IMR-90 (cell line): ENCODE results near the gene PRSS53. TPM values are rescaled to one million over a fixed set of nuclear protein-coding genes. Genes with fewer than 3 reads are reported as not detected.

ENCODE experiments used
- ATAC-seq: fragments of 200-7000 bp; cut with Tn5 transposase; 2 replicates; pipeline ENCODE4 v1.9.1; 2020; ENCODE audit warnings: low read depth, mild to moderate bottlenecking, moderate library complexity
- BruUV-seq: library from RNA; stranded (reverse); fragments of 400-500 nt; replicated peaks from 2 replicates; lab custom pipeline; 2021; lab: Mats Ljungman, UMichigan
- CTCF ChIA-PET: fragments of 300-600 bp; formaldehyde crosslinking; extraction: SDS; loops from one replicate; lab custom pipeline; 2021; ENCODE audit warnings: antibody characterized with exemption; lab: Yijun Ruan, JAX
- POLR2A ChIA-PET: fragments of 300-600 bp; sonication (Branson Sonifier 250); formaldehyde crosslinking; loops from one replicate; lab custom pipeline; 2022; ENCODE audit warnings: antibody characterized with exemption; ENCODE audit not compliant: unreplicated experiment; lab: Charles Lee
- DNase-seq: peaks from one replicate; pipeline ENCODE4 v3.0.0; 2013
- H2AFZ ChIP-seq: replicated peaks from 2 replicates; pipeline ENCODE3; 2013; ENCODE audit warnings: low read length, mild to moderate bottlenecking; ENCODE audit not compliant: poor library complexity
- H2AK5ac ChIP-seq: 2 replicates; pipeline ENCODE4 v1.6.1; 2013; ENCODE audit warnings: low read depth, low read length, inconsistent platforms
- H2AK9ac ChIP-seq: replicated peaks from 2 replicates; pipeline ENCODE3; 2013; ENCODE audit warnings: mild to moderate bottlenecking, low read depth, low read length, moderate library complexity; ENCODE audit not compliant: poor library complexity
- H2BK120ac ChIP-seq: 2 replicates; pipeline ENCODE4 v1.6.1; 2013; ENCODE audit warnings: low read depth, low read length, inconsistent platforms
- H2BK15ac ChIP-seq: 3 replicates; pipeline ENCODE4 v1.6.1; 2013; ENCODE audit warnings: low read depth, low read length, inconsistent platforms
- H2BK20ac ChIP-seq: 2 replicates; pipeline ENCODE4 v1.6.1; 2013; ENCODE audit warnings: low read depth, mild to moderate bottlenecking, inconsistent platforms, low read length, moderate library complexity
- H2BK5ac ChIP-seq: 2 replicates; pipeline ENCODE4 v1.6.1; 2013; ENCODE audit warnings: mild to moderate bottlenecking, low read depth, low read length, inconsistent platforms; ENCODE audit not compliant: poor library complexity, severe bottlenecking
- H3K14ac ChIP-seq: replicated peaks from 2 replicates; pipeline ENCODE4 v1.6.1; 2013; ENCODE audit warnings: low read depth, low read length, inconsistent platforms
- H3K18ac ChIP-seq: 2 replicates; pipeline ENCODE4 v1.6.1; 2013; ENCODE audit warnings: low read depth, low read length, control low read depth
- H3K23ac ChIP-seq: 2 replicates; pipeline ENCODE4 v1.6.1; 2013; ENCODE audit warnings: low read depth, low read length, inconsistent platforms
- H3K27ac ChIP-seq: 2 replicates; pipeline ENCODE4 v1.5.1; 2013; ENCODE audit warnings: mild to moderate bottlenecking, control low read depth, low read length; ENCODE audit not compliant: insufficient read depth
- H3K27me3 ChIP-seq: 2 replicates; pipeline ENCODE4 v1.6.1; 2013; ENCODE audit warnings: low read length; ENCODE audit not compliant: control insufficient read depth, insufficient read depth
- H3K36me3 ChIP-seq: 2 replicates; pipeline ENCODE4 v1.6.1; 2013; ENCODE audit warnings: low read length, mixed read lengths; ENCODE audit not compliant: control insufficient read depth, insufficient read depth
- H3K4ac ChIP-seq: 2 replicates; pipeline ENCODE4 v1.6.1; 2013; ENCODE audit warnings: low read depth, low read length, inconsistent platforms
- H3K4me1 ChIP-seq: 2 replicates; pipeline ENCODE4 v1.6.1; 2013; ENCODE audit warnings: low read length, mixed read lengths; ENCODE audit not compliant: control insufficient read depth, insufficient read depth
- H3K4me2 ChIP-seq: 2 replicates; pipeline ENCODE4 v1.6.1; 2013; ENCODE audit warnings: low read depth, mild to moderate bottlenecking, control low read depth, low read length, moderate library complexity
- H3K4me3 ChIP-seq: 2 replicates; pipeline ENCODE4 v1.5.1; 2013; ENCODE audit warnings: low read depth, mild to moderate bottlenecking, control low read depth, low read length, moderate library complexity; ENCODE audit not compliant: insufficient read depth
- H3K56ac ChIP-seq: 2 replicates; pipeline ENCODE4 v1.6.1; 2013; ENCODE audit warnings: low read length, inconsistent platforms; ENCODE audit not compliant: insufficient read depth; ENCODE audit errors: extremely low read depth
- H3K79me1 ChIP-seq, 2 experiments: 2 replicates each; pipeline ENCODE4 v1.6.1; 2013; ENCODE audit warnings: low read length in 2 of 2, inconsistent platforms in 1 of 2, low read depth in 1 of 2
- H3K9ac ChIP-seq: 2 replicates; pipeline ENCODE4 v1.6.1; 2013; ENCODE audit warnings: low read depth, low read length, control low read depth
- H3K9me1 ChIP-seq: 2 replicates; pipeline ENCODE4 v1.6.1; 2013; ENCODE audit warnings: low read length, inconsistent platforms; ENCODE audit not compliant: insufficient read depth
- H3K9me3 ChIP-seq: 2 replicates; pipeline ENCODE4 v1.6.1; 2013; ENCODE audit warnings: low read length; ENCODE audit not compliant: control insufficient read depth, insufficient read depth
- H4K20me1 ChIP-seq: 2 replicates; pipeline ENCODE4 v1.6.1; 2013; ENCODE audit warnings: low read length, inconsistent platforms; ENCODE audit not compliant: insufficient read depth
- H4K5ac ChIP-seq: 2 replicates; pipeline ENCODE4 v1.6.1; 2013; ENCODE audit warnings: mild to moderate bottlenecking, low read depth, low read length, control low read depth
- H4K8ac ChIP-seq, 2 experiments: 2 replicates each; pipeline ENCODE4 v1.6.1; 2013; ENCODE audit warnings: low read depth in 2 of 2, low read length in 2 of 2, control low read depth in 1 of 2, inconsistent platforms in 1 of 2
- H4K91ac ChIP-seq: 2 replicates; pipeline ENCODE4 v1.6.1; 2013; ENCODE audit warnings: low read depth, low read length, inconsistent platforms; ENCODE audit not compliant: insufficient read depth
- BHLHE40 ChIP-seq: fragments of 150-350 bp; IDR thresholded peaks from 2 replicates; pipeline ENCODE4 v1.6.1; 2016; ENCODE audit warnings: mild to moderate bottlenecking, low read depth, low read length
- CEBPB ChIP-seq: IDR thresholded peaks from 2 replicates; pipeline ENCODE4 v1.6.1; 2012; ENCODE audit warnings: low read depth, low read length, improper control_type of control experiment
- MAZ ChIP-seq: IDR thresholded peaks from 2 replicates; pipeline ENCODE4 v1.6.1; 2012; ENCODE audit warnings: low read depth, mild to moderate bottlenecking, low read length, improper control_type of control experiment, moderate library complexity, borderline replicate concordance
- NFE2L2 ChIP-seq: fragments of 150-350 bp; IDR thresholded peaks from 2 replicates; pipeline ENCODE4 v1.6.1; 2016; ENCODE audit warnings: low read depth, mild to moderate bottlenecking, low read length
- POLR2A ChIP-seq: IDR thresholded peaks from 2 replicates; pipeline ENCODE4 v1.6.1; 2012; ENCODE audit warnings: mild to moderate bottlenecking, low read depth, low read length
- WGBS, 2 experiments: methylation state at CpG; one replicate each; pipeline versions ENCODE4 v1.1.5 to v1.1.7; 2013; ENCODE audit warnings: missing lambda C conversion rate in 2 of 2; ENCODE audit not compliant: insufficient read length in 1 of 2; ENCODE audit errors: extremely low coverage in 2 of 2; 5-methylcytosine and 5-hydroxymethylcytosine counted together
- dilution Hi-C: fragments of 300-500 bp; cut with HindIII; formaldehyde crosslinking; loops from one replicate; pipeline ENCODE4 v1.14.3; 2018; ENCODE audit warnings: low sequenced_read_pairs; ENCODE audit not compliant: unreplicated experiment
- in situ Hi-C: fragments of 300-500 bp; cut with MboI; formaldehyde crosslinking; loops from 3 replicates; pipeline ENCODE4 v1.14.3; 2019; ENCODE audit warnings: low sequenced_read_pairs, inconsistent platforms, mixed read lengths
- intact Hi-C: fragments of 100-400 bp; cut with micrococcal nuclease; formaldehyde crosslinking; loops from 2 replicates; pipeline ENCODE4 v1.10.0; 2022
- polyA plus RNA-seq, 3 experiments: library from polyadenylated mRNA; depleted of rRNA; stranded (reverse); fragments of >200 nt; gene quantifications; 2 replicates each; pipeline ENCODE4 v1.2.3, GENCODE V29; 2012; ENCODE audit warnings: low replicate concordance in 1 of 3
- total RNA-seq: library from RNA; depleted of rRNA; stranded (reverse); fragments of >200 nt; gene quantifications from 2 replicates; pipeline ENCODE4 v1.2.3, GENCODE V29; 2012

The PRSS53 gene
- total and polyA plus RNA-seq, 2 of the 4 experiments (the other 2 are of a cell fraction) = 0.72 to 5.9 TPM

GRCh38 chr16:31086629-31086906 lies 2.2 kb downstream of the PRSS53 start:
- BruUV-seq = no TSS peak
- Histone ChIP-seq H3K36me3 (peaks cover 59% of the 10 kb centered on the region), H3K4me2 (no peak overlapping the region), H4K91ac (no peak overlapping the region), H3K4me3 (no peak overlapping the region), H3K27ac (no peak overlapping the region), H2BK15ac (no peak overlapping the region), H3K14ac (no peak overlapping the region), H3K4me1 (no peaks in the 10 kb centered on the region; the same call in 1 of the 2 replicates), H3K18ac (no peak overlapping the region), H2AK5ac (no peak overlapping the region), H3K56ac (no peak overlapping the region), H4K20me1 (peaks cover 15% of the 10 kb centered on the region), H3K9me1 (peaks cover 5% of the 10 kb centered on the region), H3K79me1 (peaks cover 20 to 57% of the 10 kb centered on the region in 2 experiments), H4K8ac (no peak overlapping the region), H2AFZ (no peak overlapping the region), H2BK20ac (no peak overlapping the region), H4K5ac (no peak overlapping the region), H2AK9ac (no peak overlapping the region), H3K4ac (no peak overlapping the region), H3K27me3 (no peaks in the 10 kb centered on the region), H2BK120ac (no peak overlapping the region), H3K9me3 (no peaks in the 10 kb centered on the region), H3K23ac (no peak overlapping the region), H3K9ac (no peak overlapping the region), H2BK5ac (no peak overlapping the region)
- WGBS, 2 experiments = 100% methylated on average over 3 of the region's 6 CpGs; no CpG with 5 or more reads in 1 of the 2 experiments
- dilution Hi-C loops (no loop called here), in situ Hi-C loops (loop anchor here (10.0 kb wide), 1 partner anchor 102 kb away; the partner anchor contains the start of gene HSD3B7), intact Hi-C loops (no loop called here)
- TF ChIP-seq CEBPB (no peak), POLR2A (no peak), NFE2L2 (no peak), MAZ (no peak), BHLHE40 (no peak)
- ATAC-seq (no peak), DNase-seq (no peak)
- CTCF ChIA-PET = interaction anchor here (1.2 kb wide), 1 partner anchor 14 kb away, joined by 4 read pairs; no protein-coding TSS in a partner anchor
- POLR2A ChIA-PET = interaction anchor here (1.0 kb wide), 1 partner anchor 13 kb away, joined by 3 read pairs; the partner anchor contains the start of gene ZNF668
